K562 (cell line): Measurements from ENCODE around the gene KLHDC7B. TPM values are rescaled to one million over a fixed set of nuclear protein-coding genes. Genes with fewer than 3 reads are reported as not detected.

Experiments used
- CXXC5 ChIP-seq: fragments of 250-450 bp; sonication (Bioruptor Pico); IDR thresholded peaks from 2 replicates; pipeline ENCODE4 v1.8.0; 2022; ENCODE audit warnings: inconsistent platforms, mild to moderate bottlenecking, moderate library complexity
- FOXA3 ChIP-seq, 2 experiments: fragments of 450-650 bp in 1 of 2; sonication (generic) in 1 of 2; formaldehyde crosslinking; IDR thresholded peaks in 1 of 2; conservative IDR thresholded peaks in 1 of 2; 2 replicates each; pipeline versions ENCODE4 v1.4.0 to v1.8.0; 2020 to 2022; ENCODE audit warnings: mild to moderate bottlenecking in 2 of 2, missing genetic modification reagents in 1 of 2
- JUNB ChIP-seq: fragments of 450-650 bp; formaldehyde crosslinking; conservative IDR thresholded peaks from 2 replicates; pipeline ENCODE4 v1.4.0; 2020; ENCODE audit warnings: mild to moderate bottlenecking
- LCOR ChIP-seq: sonication (generic); formaldehyde crosslinking; IDR thresholded peaks from 2 replicates; pipeline ENCODE4 v1.8.0; 2022; ENCODE audit warnings: mild to moderate bottlenecking, missing genetic modification reagents
- MAFK ChIP-seq: IDR thresholded peaks from 2 replicates; pipeline ENCODE4 v1.6.1; 2011; ENCODE audit warnings: low read length, improper control_type of control experiment
- PCBP1 ChIP-seq: fragments of 200-400 bp; formaldehyde crosslinking; IDR thresholded peaks from 2 replicates; pipeline ENCODE4 v1.6.1; 2018; ENCODE audit warnings: mild to moderate bottlenecking, low read depth, low read length; ENCODE audit not compliant: poor library complexity, severe bottlenecking
- SREBF2 ChIP-seq: sonication (generic); formaldehyde crosslinking; IDR thresholded peaks from 2 replicates; pipeline ENCODE4 v1.4.0; 2020; ENCODE audit warnings: mild to moderate bottlenecking, missing genetic modification reagents
- TARDBP ChIP-seq: fragments of 450-650 bp; IDR thresholded peaks from 2 replicates; pipeline ENCODE4 v1.6.1; 2016
- XRCC5 ChIP-seq: fragments of 200-400 bp; formaldehyde crosslinking; IDR thresholded peaks from 2 replicates; pipeline ENCODE4 v1.6.1; 2017; ENCODE audit warnings: low read depth, mild to moderate bottlenecking, low read length
- ZNF134 ChIP-seq: fragments of 250-450 bp; sonication (Bioruptor Pico); conservative IDR thresholded peaks from 2 replicates; pipeline ENCODE4 v1.4.0; 2020
- ZNF197 ChIP-seq: fragments of 200-800 bp; sonication (Bioruptor generic); IDR thresholded peaks from 2 replicates; pipeline ENCODE4 v1.6.1; 2016; ENCODE audit warnings: low read depth, missing genetic modification characterization, missing compliant biosample characterization
- ZNF76 ChIP-seq: fragments of 250-450 bp; sonication (Bioruptor Pico); IDR thresholded peaks from 2 replicates; pipeline ENCODE4 v1.4.0; 2020; ENCODE audit warnings: mild to moderate bottlenecking, moderate library complexity, borderline replicate concordance
- polyA plus RNA-seq, 8 experiments: library from polyadenylated mRNA; depleted of rRNA in 4 of 8; stranded (reverse) in 5 of 8; unstranded in 3 of 8; fragments of >200 nt; fragmentation: Nextera tagmentation in 2 of 8; fragmentation: Illumina TruSeq in 1 of 8; extraction: Ambion mirVana in 2 of 8; extraction: Trizol in 1 of 8; gene quantifications; 2 replicates each; pipeline versions ENCODE4 v1.2.1 to v1.2.3, GENCODE V29; 2011 to 2014; ENCODE audit warnings: inconsistent platforms in 1 of 8, missing spikeins in 1 of 8
- total RNA-seq, 7 experiments: library from RNA; depleted of rRNA in 6 of 7; stranded (reverse); fragments of >200 nt in 6 of 7; fragmentation: Illumina TruSeq in 2 of 7; extraction: Trizol in 2 of 7; gene quantifications; 2 replicates each; pipeline versions ENCODE4 v1.2.1 to v1.2.3, GENCODE V29; 2011 to 2021; ENCODE audit warnings: low replicate concordance in 1 of 7
- TF ChIP-seq, protein P1 (sequence below): sonication (generic); formaldehyde crosslinking; IDR thresholded peaks from 2 replicates; pipeline ENCODE4 v1.8.0; 2022; ENCODE audit warnings: missing genetic modification reagents, mild to moderate bottlenecking, borderline replicate concordance
- TF ChIP-seq, protein P2 (sequence below): IDR thresholded peaks from 2 replicates; pipeline ENCODE4 v1.6.1; 2011; ENCODE audit not compliant: insufficient read length; ENCODE audit errors: extremely low read depth
- TF ChIP-seq, protein P3 (sequence below), 3 experiments: IDR thresholded peaks in 2 of 3; conservative IDR thresholded peaks in 1 of 3; 2 replicates each; pipeline ENCODE4 v1.5.1; 2011 to 2012; ENCODE audit warnings: low read length in 3 of 3, mild to moderate bottlenecking in 3 of 3, control low read depth in 2 of 3, improper control_type of control experiment in 1 of 3, inconsistent platforms in 1 of 3, low read depth in 1 of 3, mixed read lengths in 1 of 3, moderate library complexity in 1 of 3; ENCODE audit not compliant: insufficient read depth in 2 of 3

Gene KLHDC7B
- total and polyA plus RNA-seq, 9 of the 15 experiments (the other 6 are each of a cell fraction or from before 2014, with no cell fraction given) = 0.04 to 0.22 (median 0.05) TPM; not detected in 4

DNA sequence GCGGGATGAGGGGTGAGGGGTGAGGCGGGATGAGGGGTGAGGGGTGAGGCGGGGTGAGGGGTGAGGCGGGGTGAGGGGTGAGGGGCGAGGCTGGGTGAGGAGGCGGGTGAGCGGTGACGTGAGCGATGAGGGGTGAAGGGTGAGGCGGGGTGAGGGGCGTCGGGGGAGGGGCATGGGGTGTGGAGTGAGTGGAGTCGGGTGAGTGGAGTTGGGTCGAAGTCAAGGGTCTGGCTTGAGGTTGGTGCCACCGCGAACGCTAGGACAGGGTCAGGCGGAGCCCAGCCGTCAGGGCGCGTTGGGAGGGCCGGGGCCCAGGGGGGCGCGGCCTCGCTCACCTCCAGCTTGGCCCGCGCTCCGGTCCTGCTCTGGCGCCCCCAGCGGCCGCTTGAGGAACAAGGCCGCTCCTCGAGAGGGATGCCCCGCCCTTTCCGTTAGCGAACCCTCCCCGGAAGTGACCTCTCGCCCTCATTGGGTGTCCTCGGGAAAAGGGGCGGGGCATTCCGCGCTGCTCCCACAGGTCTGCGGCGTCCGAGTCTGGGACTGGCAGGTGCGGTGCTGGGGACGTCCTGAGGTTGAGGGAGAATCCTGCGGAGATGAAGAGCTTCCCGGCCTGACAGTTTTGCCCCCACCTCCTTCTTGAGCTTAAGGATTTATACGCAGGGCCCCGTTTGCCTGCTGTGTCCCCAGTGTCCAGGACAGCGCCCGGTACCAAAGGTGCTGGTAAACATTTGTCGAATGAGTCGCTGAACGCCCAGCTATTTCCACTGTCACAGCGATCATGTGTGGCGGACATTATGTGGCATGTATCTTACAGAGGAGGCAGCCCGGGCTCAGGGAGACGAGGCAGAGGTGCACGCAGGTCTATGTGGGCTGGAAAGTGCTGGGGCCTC, 17.1 kb downstream of the KLHDC7B start, which contains the start of gene SYCE3 (continued):
- no peak for TF ChIP-seq SREBF2 (CRISPR knock-in tag)
- TF ChIP-seq, protein P1, sequence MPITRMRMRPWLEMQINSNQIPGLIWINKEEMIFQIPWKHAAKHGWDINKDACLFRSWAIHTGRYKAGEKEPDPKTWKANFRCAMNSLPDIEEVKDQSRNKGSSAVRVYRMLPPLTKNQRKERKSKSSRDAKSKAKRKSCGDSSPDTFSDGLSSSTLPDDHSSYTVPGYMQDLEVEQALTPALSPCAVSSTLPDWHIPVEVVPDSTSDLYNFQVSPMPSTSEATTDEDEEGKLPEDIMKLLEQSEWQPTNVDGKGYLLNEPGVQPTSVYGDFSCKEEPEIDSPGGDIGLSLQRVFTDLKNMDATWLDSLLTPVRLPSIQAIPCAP (CRISPR knock-in tag) = no peak
- TF ChIP-seq ZNF76 (CRISPR knock-in tag) = no peak
- TF ChIP-seq LCOR (CRISPR knock-in tag) = 0 out of 2 replicates have a peak, but pooled peaks have one; percentile 49
- no peak for TF ChIP-seq MAFK
- TF ChIP-seq TARDBP = 0 out of 2 replicates have a peak, but pooled peaks have one; percentile 56
- TF ChIP-seq CXXC5 (CRISPR knock-in tag) = peak; percentile 40; the same call in 1 of the 2 replicates
- TF ChIP-seq FOXA3 (CRISPR knock-in tag; conservative IDR thresholded peaks at IDR 0.05 in 1 of 2, IDR thresholded peaks at IDR 0.05 in 1 of 2) = no peak
- TF ChIP-seq, protein P2, sequence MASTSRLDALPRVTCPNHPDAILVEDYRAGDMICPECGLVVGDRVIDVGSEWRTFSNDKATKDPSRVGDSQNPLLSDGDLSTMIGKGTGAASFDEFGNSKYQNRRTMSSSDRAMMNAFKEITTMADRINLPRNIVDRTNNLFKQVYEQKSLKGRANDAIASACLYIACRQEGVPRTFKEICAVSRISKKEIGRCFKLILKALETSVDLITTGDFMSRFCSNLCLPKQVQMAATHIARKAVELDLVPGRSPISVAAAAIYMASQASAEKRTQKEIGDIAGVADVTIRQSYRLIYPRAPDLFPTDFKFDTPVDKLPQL = no peak
- no peak for TF ChIP-seq ZNF197 (CRISPR knock-in tag)
- no peak for TF ChIP-seq JUNB
- TF ChIP-seq PCBP1 = no peak
- no peak for TF ChIP-seq ZNF134
- TF ChIP-seq, protein P3, sequence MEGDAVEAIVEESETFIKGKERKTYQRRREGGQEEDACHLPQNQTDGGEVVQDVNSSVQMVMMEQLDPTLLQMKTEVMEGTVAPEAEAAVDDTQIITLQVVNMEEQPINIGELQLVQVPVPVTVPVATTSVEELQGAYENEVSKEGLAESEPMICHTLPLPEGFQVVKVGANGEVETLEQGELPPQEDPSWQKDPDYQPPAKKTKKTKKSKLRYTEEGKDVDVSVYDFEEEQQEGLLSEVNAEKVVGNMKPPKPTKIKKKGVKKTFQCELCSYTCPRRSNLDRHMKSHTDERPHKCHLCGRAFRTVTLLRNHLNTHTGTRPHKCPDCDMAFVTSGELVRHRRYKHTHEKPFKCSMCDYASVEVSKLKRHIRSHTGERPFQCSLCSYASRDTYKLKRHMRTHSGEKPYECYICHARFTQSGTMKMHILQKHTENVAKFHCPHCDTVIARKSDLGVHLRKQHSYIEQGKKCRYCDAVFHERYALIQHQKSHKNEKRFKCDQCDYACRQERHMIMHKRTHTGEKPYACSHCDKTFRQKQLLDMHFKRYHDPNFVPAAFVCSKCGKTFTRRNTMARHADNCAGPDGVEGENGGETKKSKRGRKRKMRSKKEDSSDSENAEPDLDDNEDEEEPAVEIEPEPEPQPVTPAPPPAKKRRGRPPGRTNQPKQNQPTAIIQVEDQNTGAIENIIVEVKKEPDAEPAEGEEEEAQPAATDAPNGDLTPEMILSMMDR (IDR thresholded peaks at IDR 0.05 in 2 of 3, conservative IDR thresholded peaks at IDR 0.05 in 1 of 3; ENCODE audit: insufficient read depth in 2 of 3, low read depth in 1 of 3, low read length in 3 of 3) = peak; percentile 80 to 88 (median 85)
- TF ChIP-seq XRCC5 = 0 out of 2 replicates have a peak, but pooled peaks have one; percentile 64
